Activated CD8-positive, alpha-beta T cell treated with anti-CD3 and anti-CD28 coated beads, Interleukin-2, amount 10 ng/mL, durations not matched to agents 7 days and 5 days (primary cell): ENCODE data around the gene PLEKHA6. TPM values are rescaled to one million over a fixed set of nuclear protein-coding genes. Genes with fewer than 3 reads are reported as not detected.

Experiments
- ATAC-seq: fragments of 150-1000 bp; cut with Tn5 transposase; one replicate; pipeline ENCODE4 v1.10.0; 2021; ENCODE audit warnings: moderate library complexity
- CTCF ChIA-PET: fragments of 350-600 bp; sonication (Branson Sonifier 250); formaldehyde crosslinking; loops from one replicate; lab custom pipeline; 2021; ENCODE audit warnings: antibody characterized with exemption; lab: Charles Lee
- POLR2A ChIA-PET: fragments of 350-600 bp; sonication (Branson Sonifier 250); formaldehyde crosslinking; loops from one replicate; lab custom pipeline; 2021; ENCODE audit warnings: antibody characterized with exemption; lab: Charles Lee
- DNase-seq: peaks from one replicate; pipeline ENCODE4 v3.0.0-alpha.2; 2020
- H3K27ac Mint-ChIP-seq: one replicate; pipeline ENCODE4 v1.8.0; 2021; ENCODE audit warnings: mild to moderate bottlenecking, mixed read lengths
- H3K27me3 Mint-ChIP-seq: one replicate; pipeline ENCODE4 v1.8.0; 2021; ENCODE audit warnings: low read depth, mixed read lengths
- H3K36me3 Mint-ChIP-seq: one replicate; pipeline ENCODE4 v1.8.0; 2021; ENCODE audit warnings: low read depth, mixed read lengths
- H3K4me1 Mint-ChIP-seq: one replicate; pipeline ENCODE4 v1.8.0; 2021; ENCODE audit warnings: low read depth, mixed read lengths
- H3K4me3 Mint-ChIP-seq: one replicate; pipeline ENCODE4 v1.8.0; 2021; ENCODE audit warnings: mild to moderate bottlenecking, mixed read lengths
- H3K9me3 Mint-ChIP-seq: one replicate; pipeline ENCODE4 v1.8.0; 2022; ENCODE audit warnings: mixed read lengths; ENCODE audit not compliant: insufficient read depth
- total RNA-seq, 2 experiments: library from RNA; stranded (reverse); gene quantifications; one replicate each; pipeline ENCODE4 v1.2.3, GENCODE V29; 2021

Gene PLEKHA6
- total RNA-seq, 2 experiments from 2014 or later: 0.26 to 0.29 TPM

GRCh38 chr1:204400882-204401510, 41.3 kb upstream of the PLEKHA6 start:
- Mint-ChIP-seq H3K4me3 (no peak overlapping the region), H3K27me3 (no peaks in the 10 kb centered on the region), H3K9me3 (no peaks in the 10 kb centered on the region), H3K4me1 (peaks cover 20% of the 10 kb centered on the region), H3K27ac (peak overlapping the region; percentile 0), H3K36me3 (peaks cover 57% of the 10 kb centered on the region)
- CTCF ChIA-PET: interaction anchor here (0.8 kb wide), 1 partner anchor 38 kb away, joined by 3 read pairs; no protein-coding TSS in a partner anchor
- POLR2A ChIA-PET: interaction anchor here (1.0 kb wide), 1 partner anchor 93 kb away, joined by 3 read pairs; no protein-coding TSS in a partner anchor
- DNase-seq (peak; percentile 17), ATAC-seq (no peak)

- H3K4me3 Mint-ChIP-seq: no peak overlapping the region
- no peaks in the 10 kb centered on the region for H3K9me3 Mint-ChIP-seq
- peaks cover 50% of the 10 kb centered on the region for H3K36me3 Mint-ChIP-seq
- DNase-seq: peak; percentile 73
- H3K27me3 Mint-ChIP-seq: no peaks in the 10 kb centered on the region
- peak overlapping the region; percentile 65 for H3K27ac Mint-ChIP-seq
- ChIA-PET CTCF (interaction anchor here (0.5 to 6.8 kb wide), 78 partner anchors 9 to 863 kb away, joined by 3 to 133 read pairs (median 4); partner anchors contain the start of genes GOLT1A, MDM4, PIK3C2B and PLEKHA6), POLR2A (interaction anchor here (0.7 to 1.9 kb wide), 4 partner anchors 10 to 1231 kb away, joined by 3 to 6 read pairs (median 4); no protein-coding TSS in a partner anchor)
- peaks cover 2% of the 10 kb centered on the region for H3K4me1 Mint-ChIP-seq
- ATAC-seq: peak; percentile 83
Measured at GRCh38 chr1:204398197-204399125, 38.7 kb upstream of the PLEKHA6 start.

DNA sequence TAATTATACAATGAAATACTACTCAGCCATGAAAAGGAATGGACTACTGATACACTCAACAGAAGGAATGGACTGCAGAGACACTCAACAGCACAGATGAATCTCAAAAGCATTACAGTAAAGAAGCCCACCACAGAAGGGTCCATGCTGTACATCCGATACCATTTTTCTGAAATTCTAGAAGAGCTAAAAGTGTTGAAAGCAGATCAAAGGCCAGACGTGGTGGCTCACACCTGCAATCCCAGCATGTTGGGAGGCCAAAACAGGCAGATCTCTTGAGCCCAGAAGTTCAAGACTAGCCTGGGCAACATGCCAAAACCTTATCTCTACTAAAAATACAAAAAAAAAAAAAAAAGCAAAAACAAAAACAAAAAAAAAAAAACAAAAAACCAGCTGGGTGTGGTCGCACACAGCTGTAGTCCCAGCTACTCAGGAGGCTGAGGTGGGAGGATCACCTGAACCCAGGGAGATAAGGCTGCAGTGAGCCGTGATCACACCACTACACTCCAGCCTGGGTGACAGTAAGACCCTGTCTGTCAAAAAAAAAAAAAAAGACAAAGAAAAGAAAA, 36.4 kb upstream of the PLEKHA6 start:
- ChIA-PET CTCF (interaction anchor here (1.2 to 6.8 kb wide), 4 partner anchors 10 to 33 kb away, joined by 4 to 122 read pairs (median 41); no protein-coding TSS in a partner anchor), POLR2A (no interaction called here)
- Mint-ChIP-seq H3K36me3 (peaks cover 38% of the 10 kb centered on the region), H3K9me3 (no peaks in the 10 kb centered on the region), H3K4me3 (no peak overlapping the region), H3K27ac (no peak overlapping the region), H3K4me1 (peaks cover 5% of the 10 kb centered on the region), H3K27me3 (no peaks in the 10 kb centered on the region)
- no peak for DNase-seq
- ATAC-seq: no peak

DNA sequence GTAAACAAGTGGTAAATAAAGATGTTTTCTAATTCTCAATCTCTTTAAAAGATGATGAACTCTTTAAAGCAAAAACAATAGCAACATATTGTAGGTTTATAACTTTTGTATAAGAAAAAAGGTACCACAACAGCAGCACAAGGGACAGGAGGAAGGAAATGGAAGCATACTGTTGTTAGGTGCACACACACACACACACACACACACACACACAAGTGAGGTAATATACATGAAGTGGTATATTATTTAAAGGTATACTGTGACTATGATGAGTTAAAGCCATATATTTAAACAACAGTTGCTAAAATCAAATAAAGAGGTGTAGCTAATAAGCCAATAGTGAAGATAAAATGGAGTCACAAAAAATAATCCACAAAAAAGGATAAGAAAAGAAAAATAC, 31.9 kb upstream of the PLEKHA6 start:
- Mint-ChIP-seq H3K4me1 (peaks cover 3% of the 10 kb centered on the region), H3K27me3 (no peaks in the 10 kb centered on the region), H3K4me3 (no peak overlapping the region), H3K27ac (no peak overlapping the region), H3K9me3 (no peaks in the 10 kb centered on the region), H3K36me3 (peaks cover 9% of the 10 kb centered on the region)
- POLR2A ChIA-PET: interaction anchor here (0.6 to 0.9 kb wide), 2 partner anchors 17 to 105 kb away, joined by 3 read pairs; no protein-coding TSS in a partner anchor
- DNase-seq (no peak), ATAC-seq (no peak)
- CTCF ChIA-PET: interaction anchor here (1.4 kb wide), 1 partner anchor 133 kb away, joined by 3 read pairs; no protein-coding TSS in a partner anchor

GRCh38 chr1:204390751-204391466, 31.2 kb upstream of the PLEKHA6 start:
- H3K27me3 Mint-ChIP-seq: no peaks in the 10 kb centered on the region
- ChIA-PET CTCF (interaction anchor here (0.6 to 3.9 kb wide), 2 partner anchors 8 to 17 kb away, joined by 3 to 37 read pairs; no protein-coding TSS in a partner anchor), POLR2A (no interaction called here)
- H3K9me3 Mint-ChIP-seq: no peaks in the 10 kb centered on the region
- peaks cover 3% of the 10 kb centered on the region for H3K4me1 Mint-ChIP-seq
- H3K27ac Mint-ChIP-seq: no peak overlapping the region
- ATAC-seq (no peak), DNase-seq (no peak)
- H3K36me3 Mint-ChIP-seq: peaks cover 7% of the 10 kb centered on the region
- H3K4me3 Mint-ChIP-seq: no peak overlapping the region

GRCh38 chr1:204385727-204386126, 26.0 kb upstream of the PLEKHA6 start:
- POLR2A ChIA-PET: no interaction called here
- Mint-ChIP-seq H3K9me3 (no peaks in the 10 kb centered on the region), H3K4me1 (peaks cover 5% of the 10 kb centered on the region), H3K36me3 (no peaks in the 10 kb centered on the region), H3K4me3 (no peak overlapping the region), H3K27me3 (peaks cover 2% of the 10 kb centered on the region), H3K27ac (no peak overlapping the region)
- ATAC-seq (no peak), DNase-seq (peak; percentile 0)
- CTCF ChIA-PET: interaction anchor here (1.1 to 2.7 kb wide), 3 partner anchors 12 to 118 kb away, joined by 3 to 40 read pairs (median 4); no protein-coding TSS in a partner anchor

- ChIA-PET POLR2A (interaction anchor here (1.1 kb wide), 1 partner anchor 14 kb away, joined by 3 read pairs; no protein-coding TSS in a partner anchor), CTCF (interaction anchor here (2.0 to 2.7 kb wide), 2 partner anchors 13 to 119 kb away, joined by 4 to 40 read pairs; no protein-coding TSS in a partner anchor)
- H3K27me3 Mint-ChIP-seq: peaks cover 6% of the 10 kb centered on the region
- H3K4me1 Mint-ChIP-seq: peaks cover 5% of the 10 kb centered on the region
- H3K36me3 Mint-ChIP-seq: no peaks in the 10 kb centered on the region
- no peak overlapping the region for H3K4me3 Mint-ChIP-seq
- DNase-seq (no peak), ATAC-seq (no peak)
- no peaks in the 10 kb centered on the region for H3K9me3 Mint-ChIP-seq
- no peak overlapping the region for H3K27ac Mint-ChIP-seq
Measured at GRCh38 chr1:204384636-204385352, 25.1 kb upstream of the PLEKHA6 start.

- ChIA-PET CTCF (interaction anchor here (1.2 to 9.5 kb wide), 5 partner anchors 13 to 424 kb away, joined by 5 to 122 read pairs (median 10); no protein-coding TSS in a partner anchor), POLR2A (no interaction called here)
- H3K27me3 Mint-ChIP-seq: peaks cover 16% of the 10 kb centered on the region
- no peak for DNase-seq
- no peak overlapping the region for H3K27ac Mint-ChIP-seq
- H3K4me3 Mint-ChIP-seq: no peak overlapping the region
- no peaks in the 10 kb centered on the region for H3K36me3 Mint-ChIP-seq
- H3K9me3 Mint-ChIP-seq: no peaks in the 10 kb centered on the region
- H3K4me1 Mint-ChIP-seq: peaks cover 7% of the 10 kb centered on the region
- no peak for ATAC-seq
Measured at GRCh38 chr1:204383163-204383904, 23.6 kb upstream of the PLEKHA6 start.

GRCh38 chr1:204382714-204383083, 23.0 kb upstream of the PLEKHA6 start:
- Mint-ChIP-seq H3K27me3 (peaks cover 22% of the 10 kb centered on the region), H3K27ac (no peak overlapping the region), H3K9me3 (no peaks in the 10 kb centered on the region), H3K4me1 (peaks cover 13% of the 10 kb centered on the region), H3K4me3 (no peak overlapping the region), H3K36me3 (no peaks in the 10 kb centered on the region)
- ATAC-seq: no peak
- ChIA-PET CTCF (interaction anchor here (0.7 to 9.5 kb wide), 9 partner anchors 10 to 424 kb away, joined by 3 to 122 read pairs (median 5); no protein-coding TSS in a partner anchor), POLR2A (no interaction called here)
- no peak for DNase-seq
